SH-SY5Y (cell line): ENCODE results near the gene PRKACA.

Experiments
- GATA2 ChIP-seq: IDR thresholded peaks from 2 replicates; pipeline ENCODE4 v1.6.1; 2011; ENCODE audit warnings: mild to moderate bottlenecking, low read depth, low read length
- GATA3 ChIP-seq: IDR thresholded peaks from 2 replicates; pipeline ENCODE4 v1.6.1; 2011; ENCODE audit warnings: low read depth, mild to moderate bottlenecking, low read length, moderate library complexity

- no peak for TF ChIP-seq GATA2
- no peak for TF ChIP-seq GATA3
These were observed 22.4 kb upstream of the PRKACA start for GRCh38 chr19:14139944-14140343.
